IMR-90 (cell line): ENCODE results near the gene NDUFA7. TPM values are rescaled to one million over a fixed set of nuclear protein-coding genes. Genes with fewer than 3 reads are reported as not detected.

Experiments
- ATAC-seq: fragments of 200-7000 bp; cut with Tn5 transposase; 2 replicates; pipeline ENCODE4 v1.9.1; 2020; ENCODE audit warnings: low read depth, mild to moderate bottlenecking, moderate library complexity
- BruUV-seq: library from RNA; stranded (reverse); fragments of 400-500 nt; replicated peaks from 2 replicates; lab custom pipeline; 2021; lab: Mats Ljungman, UMichigan
- CTCF ChIA-PET: fragments of 300-600 bp; formaldehyde crosslinking; extraction: SDS; loops from one replicate; lab custom pipeline; 2021; ENCODE audit warnings: antibody characterized with exemption; lab: Yijun Ruan, JAX
- POLR2A ChIA-PET: fragments of 300-600 bp; sonication (Branson Sonifier 250); formaldehyde crosslinking; loops from one replicate; lab custom pipeline; 2022; ENCODE audit warnings: antibody characterized with exemption; ENCODE audit not compliant: unreplicated experiment; lab: Charles Lee
- DNase-seq: peaks from one replicate; pipeline ENCODE4 v3.0.0; 2013
- H2AFZ ChIP-seq: replicated peaks from 2 replicates; pipeline ENCODE3; 2013; ENCODE audit warnings: low read length, mild to moderate bottlenecking; ENCODE audit not compliant: poor library complexity
- H2AK5ac ChIP-seq: 2 replicates; pipeline ENCODE4 v1.6.1; 2013; ENCODE audit warnings: low read depth, low read length, inconsistent platforms
- H2AK9ac ChIP-seq: replicated peaks from 2 replicates; pipeline ENCODE3; 2013; ENCODE audit warnings: mild to moderate bottlenecking, low read depth, low read length, moderate library complexity; ENCODE audit not compliant: poor library complexity
- H2BK120ac ChIP-seq: 2 replicates; pipeline ENCODE4 v1.6.1; 2013; ENCODE audit warnings: low read depth, low read length, inconsistent platforms
- H2BK15ac ChIP-seq: 3 replicates; pipeline ENCODE4 v1.6.1; 2013; ENCODE audit warnings: low read depth, low read length, inconsistent platforms
- H2BK20ac ChIP-seq: 2 replicates; pipeline ENCODE4 v1.6.1; 2013; ENCODE audit warnings: low read depth, mild to moderate bottlenecking, inconsistent platforms, low read length, moderate library complexity
- H2BK5ac ChIP-seq: 2 replicates; pipeline ENCODE4 v1.6.1; 2013; ENCODE audit warnings: mild to moderate bottlenecking, low read depth, low read length, inconsistent platforms; ENCODE audit not compliant: poor library complexity, severe bottlenecking
- H3K14ac ChIP-seq: replicated peaks from 2 replicates; pipeline ENCODE4 v1.6.1; 2013; ENCODE audit warnings: low read depth, low read length, inconsistent platforms
- H3K18ac ChIP-seq: 2 replicates; pipeline ENCODE4 v1.6.1; 2013; ENCODE audit warnings: low read depth, low read length, control low read depth
- H3K23ac ChIP-seq: 2 replicates; pipeline ENCODE4 v1.6.1; 2013; ENCODE audit warnings: low read depth, low read length, inconsistent platforms
- H3K27ac ChIP-seq: 2 replicates; pipeline ENCODE4 v1.5.1; 2013; ENCODE audit warnings: mild to moderate bottlenecking, control low read depth, low read length; ENCODE audit not compliant: insufficient read depth
- H3K27me3 ChIP-seq: 2 replicates; pipeline ENCODE4 v1.6.1; 2013; ENCODE audit warnings: low read length; ENCODE audit not compliant: control insufficient read depth, insufficient read depth
- H3K36me3 ChIP-seq: 2 replicates; pipeline ENCODE4 v1.6.1; 2013; ENCODE audit warnings: low read length, mixed read lengths; ENCODE audit not compliant: control insufficient read depth, insufficient read depth
- H3K4ac ChIP-seq: 2 replicates; pipeline ENCODE4 v1.6.1; 2013; ENCODE audit warnings: low read depth, low read length, inconsistent platforms
- H3K4me1 ChIP-seq: 2 replicates; pipeline ENCODE4 v1.6.1; 2013; ENCODE audit warnings: low read length, mixed read lengths; ENCODE audit not compliant: control insufficient read depth, insufficient read depth
- H3K4me2 ChIP-seq: 2 replicates; pipeline ENCODE4 v1.6.1; 2013; ENCODE audit warnings: low read depth, mild to moderate bottlenecking, control low read depth, low read length, moderate library complexity
- H3K4me3 ChIP-seq: 2 replicates; pipeline ENCODE4 v1.5.1; 2013; ENCODE audit warnings: low read depth, mild to moderate bottlenecking, control low read depth, low read length, moderate library complexity; ENCODE audit not compliant: insufficient read depth
- H3K56ac ChIP-seq: 2 replicates; pipeline ENCODE4 v1.6.1; 2013; ENCODE audit warnings: low read length, inconsistent platforms; ENCODE audit not compliant: insufficient read depth; ENCODE audit errors: extremely low read depth
- H3K79me1 ChIP-seq, 2 experiments: 2 replicates each; pipeline ENCODE4 v1.6.1; 2013; ENCODE audit warnings: low read length in 2 of 2, inconsistent platforms in 1 of 2, low read depth in 1 of 2
- H3K9ac ChIP-seq: 2 replicates; pipeline ENCODE4 v1.6.1; 2013; ENCODE audit warnings: low read depth, low read length, control low read depth
- H3K9me1 ChIP-seq: 2 replicates; pipeline ENCODE4 v1.6.1; 2013; ENCODE audit warnings: low read length, inconsistent platforms; ENCODE audit not compliant: insufficient read depth
- H3K9me3 ChIP-seq: 2 replicates; pipeline ENCODE4 v1.6.1; 2013; ENCODE audit warnings: low read length; ENCODE audit not compliant: control insufficient read depth, insufficient read depth
- H4K20me1 ChIP-seq: 2 replicates; pipeline ENCODE4 v1.6.1; 2013; ENCODE audit warnings: low read length, inconsistent platforms; ENCODE audit not compliant: insufficient read depth
- H4K5ac ChIP-seq: 2 replicates; pipeline ENCODE4 v1.6.1; 2013; ENCODE audit warnings: mild to moderate bottlenecking, low read depth, low read length, control low read depth
- H4K8ac ChIP-seq, 2 experiments: 2 replicates each; pipeline ENCODE4 v1.6.1; 2013; ENCODE audit warnings: low read depth in 2 of 2, low read length in 2 of 2, control low read depth in 1 of 2, inconsistent platforms in 1 of 2
- H4K91ac ChIP-seq: 2 replicates; pipeline ENCODE4 v1.6.1; 2013; ENCODE audit warnings: low read depth, low read length, inconsistent platforms; ENCODE audit not compliant: insufficient read depth
- BHLHE40 ChIP-seq: fragments of 150-350 bp; IDR thresholded peaks from 2 replicates; pipeline ENCODE4 v1.6.1; 2016; ENCODE audit warnings: mild to moderate bottlenecking, low read depth, low read length
- CEBPB ChIP-seq: IDR thresholded peaks from 2 replicates; pipeline ENCODE4 v1.6.1; 2012; ENCODE audit warnings: low read depth, low read length, improper control_type of control experiment
- ELK1 ChIP-seq: fragments of 150-350 bp; IDR thresholded peaks from 2 replicates; pipeline ENCODE4 v1.6.1; 2016; ENCODE audit warnings: low read depth, mild to moderate bottlenecking, low read length, moderate library complexity, borderline replicate concordance
- FOS ChIP-seq: fragments of 150-350 bp; IDR thresholded peaks from 2 replicates; pipeline ENCODE4 v1.6.1; 2016; ENCODE audit warnings: low read depth, low read length
- MAFK ChIP-seq: IDR thresholded peaks from 2 replicates; pipeline ENCODE4 v1.6.1; 2012; ENCODE audit warnings: low read depth, low read length, improper control_type of control experiment
- MXI1 ChIP-seq: IDR thresholded peaks from 2 replicates; pipeline ENCODE4 v1.6.1; 2012; ENCODE audit warnings: low read depth, mild to moderate bottlenecking, low read length, moderate library complexity, borderline replicate concordance
- NFE2L2 ChIP-seq: fragments of 150-350 bp; IDR thresholded peaks from 2 replicates; pipeline ENCODE4 v1.6.1; 2016; ENCODE audit warnings: low read depth, mild to moderate bottlenecking, low read length
- RCOR1 ChIP-seq: IDR thresholded peaks from 2 replicates; pipeline ENCODE4 v1.6.1; 2012; ENCODE audit warnings: mild to moderate bottlenecking, low read length, improper control_type of control experiment; ENCODE audit not compliant: insufficient replicate concordance
- RFX5 ChIP-seq: IDR thresholded peaks from 2 replicates; pipeline ENCODE4 v1.8.0; 2012; ENCODE audit warnings: low read depth, mild to moderate bottlenecking, low read length, moderate library complexity
- SMC3 ChIP-seq: fragments of 150-350 bp; IDR thresholded peaks from 2 replicates; pipeline ENCODE4 v1.6.1; 2016; ENCODE audit warnings: low read depth, mild to moderate bottlenecking, antibody characterized with exemption, low read length, moderate library complexity
- USF2 ChIP-seq: fragments of 150-350 bp; IDR thresholded peaks from 2 replicates; pipeline ENCODE4 v1.6.1; 2017; ENCODE audit warnings: mild to moderate bottlenecking, antibody characterized with exemption, low read length, low read depth
- WGBS, 2 experiments: methylation state at CpG; one replicate each; pipeline versions ENCODE4 v1.1.5 to v1.1.7; 2013; ENCODE audit warnings: missing lambda C conversion rate in 2 of 2; ENCODE audit not compliant: insufficient read length in 1 of 2; ENCODE audit errors: extremely low coverage in 2 of 2; 5-methylcytosine and 5-hydroxymethylcytosine counted together
- dilution Hi-C: fragments of 300-500 bp; cut with HindIII; formaldehyde crosslinking; loops from one replicate; pipeline ENCODE4 v1.14.3; 2018; ENCODE audit warnings: low sequenced_read_pairs; ENCODE audit not compliant: unreplicated experiment
- in situ Hi-C: fragments of 300-500 bp; cut with MboI; formaldehyde crosslinking; loops from 3 replicates; pipeline ENCODE4 v1.14.3; 2019; ENCODE audit warnings: low sequenced_read_pairs, inconsistent platforms, mixed read lengths
- intact Hi-C: fragments of 100-400 bp; cut with micrococcal nuclease; formaldehyde crosslinking; loops from 2 replicates; pipeline ENCODE4 v1.10.0; 2022
- polyA plus RNA-seq, 3 experiments: library from polyadenylated mRNA; depleted of rRNA; stranded (reverse); fragments of >200 nt; gene quantifications; 2 replicates each; pipeline ENCODE4 v1.2.3, GENCODE V29; 2012; ENCODE audit warnings: low replicate concordance in 1 of 3
- total RNA-seq: library from RNA; depleted of rRNA; stranded (reverse); fragments of >200 nt; gene quantifications from 2 replicates; pipeline ENCODE4 v1.2.3, GENCODE V29; 2012

Gene NDUFA7
- total and polyA plus RNA-seq, 2 of the 4 experiments (the other 2 are of a cell fraction), result 20.6 to 50.7 TPM

GRCh38 chr19:8269724-8270123, 51.5 kb downstream of the NDUFA7 start:
- Histone ChIP-seq H4K5ac (no peak overlapping the region), H3K4me3 (no peak overlapping the region), H2BK15ac (no peak overlapping the region), H3K23ac (no peak overlapping the region), H3K18ac (no peak overlapping the region), H2BK20ac (no peak overlapping the region), H3K27ac (no peak overlapping the region), H2AK5ac (no peak overlapping the region), H4K91ac (no peak overlapping the region), H3K4me1 (0 out of 2 replicates have a peak, but pooled peaks cover 2% of the 10 kb centered on the region), H2BK5ac (no peak overlapping the region), H4K8ac (no peak overlapping the region), H2AFZ (no peak overlapping the region), H3K4ac (no peak overlapping the region), H4K20me1 (no peaks in the 10 kb centered on the region), H3K36me3 (no peaks in the 10 kb centered on the region), H3K27me3 (no peaks in the 10 kb centered on the region), H2BK120ac (no peak overlapping the region), H3K56ac (no peak overlapping the region), H3K79me1 (no peaks in the 10 kb centered on the region), H3K9me1 (no peaks in the 10 kb centered on the region), H2AK9ac (no peak overlapping the region), H3K9ac (no peak overlapping the region), H3K4me2 (no peak overlapping the region), H3K9me3 (no peaks in the 10 kb centered on the region), H3K14ac (no peak overlapping the region)
- ATAC-seq (no peak), DNase-seq (no peak)
- WGBS, 2 experiments, result 80% methylated on average over 1 of the region's 3 CpGs; no CpG with 5 or more reads in 1 of the 2 experiments
- ChIA-PET CTCF (no interaction called here), POLR2A (no interaction called here)
- TF ChIP-seq RCOR1, result no peak
- TF ChIP-seq CEBPB, result no peak
- no peak for TF ChIP-seq MXI1
- no peak for TF ChIP-seq USF2
- TF ChIP-seq BHLHE40, result no peak
- TF ChIP-seq NFE2L2, result no peak
- TF ChIP-seq FOS, result no peak
- no peak for TF ChIP-seq RFX5
- no peak for TF ChIP-seq ELK1
- no peak for TF ChIP-seq MAFK
- no peak for TF ChIP-seq SMC3
- intact Hi-C loops (loop anchor here (10.0 kb wide), 1 partner anchor 315 kb away; no protein-coding TSS in a partner anchor), in situ Hi-C loops (no loop called here), dilution Hi-C loops (no loop called here)
- no TSS peak for BruUV-seq
